ENCODE measurements around the gene MMP17.

Gene MMP17

DNA sequence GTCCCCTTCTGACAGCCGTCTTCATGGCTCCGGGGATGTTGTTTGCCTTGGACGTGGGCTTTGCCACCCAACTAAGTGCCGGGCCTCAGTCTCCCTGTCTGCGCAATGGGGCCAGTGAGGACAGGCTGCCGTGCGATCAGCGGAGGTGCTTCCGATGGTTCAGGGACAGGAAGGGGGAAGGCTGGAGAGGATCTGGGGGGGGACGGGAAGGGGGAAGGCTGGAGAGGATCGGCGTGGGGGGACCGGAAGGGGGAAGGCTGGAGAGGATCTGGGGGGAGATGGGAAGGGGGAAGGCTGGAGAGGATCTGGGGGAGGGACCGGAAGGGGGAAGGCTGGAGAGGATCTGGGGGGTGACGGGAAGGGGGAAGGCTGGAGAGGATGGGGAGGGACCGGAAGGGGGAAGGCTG, 3.4 kb downstream of the MMP17 start:
- ATAC-seq: no peak
- Mint-ChIP-seq H3K27me3 (peaks cover 30% of the 10 kb centered on the region), H3K36me3 (ENCODE audit: low read depth) (no peaks in the 10 kb centered on the region), H3K4me3 (no peak overlapping the region), H3K4me1 (peaks cover 14% of the 10 kb centered on the region), H3K9me3 (no peaks in the 10 kb centered on the region), H3K27ac (no peak overlapping the region)
- DNase-seq: no peak

DNA sequence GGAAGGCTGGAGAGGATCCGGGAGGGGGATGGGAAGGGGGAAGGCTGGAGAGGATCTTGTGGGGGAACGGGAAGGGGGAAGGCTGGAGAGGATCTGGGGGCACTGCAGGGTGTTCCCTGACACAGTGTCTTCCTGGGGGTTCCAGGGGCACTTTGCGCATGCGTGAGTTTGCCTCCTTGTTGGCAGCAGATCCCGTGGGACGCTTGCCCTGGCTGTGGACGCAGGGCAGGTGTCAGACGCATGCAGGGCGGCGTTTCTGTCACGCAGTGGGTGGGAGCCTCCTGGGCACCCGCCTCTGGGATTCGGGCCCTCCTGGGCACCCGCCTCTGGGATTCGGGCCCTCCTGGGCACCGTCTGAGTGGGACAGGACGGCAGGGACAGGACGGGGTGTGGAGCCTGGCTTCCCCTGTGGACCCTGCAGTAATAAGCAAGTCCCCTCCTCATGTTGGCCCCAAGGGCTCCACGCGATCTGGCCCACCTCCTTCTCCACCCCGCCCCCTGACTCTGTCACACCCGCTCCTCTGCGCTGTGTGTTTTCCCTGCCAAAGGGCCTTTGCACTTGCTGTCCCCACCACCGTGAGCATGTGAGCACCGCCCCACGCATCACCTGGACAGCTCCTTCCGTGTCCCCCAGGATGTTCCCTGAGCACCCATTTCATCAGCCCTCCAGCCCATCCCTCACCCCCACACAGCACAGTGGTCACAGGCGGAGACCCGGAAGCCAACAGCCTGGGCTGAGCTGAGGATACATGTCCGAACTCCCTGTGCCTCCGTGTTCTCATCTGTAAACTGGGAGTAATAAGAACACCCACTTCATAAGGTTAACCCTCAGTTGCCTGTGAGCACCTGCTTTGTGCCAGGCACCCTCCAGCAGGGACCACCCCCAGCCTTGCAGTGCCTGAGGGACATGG, 4.4 kb downstream of the MMP17 start:
- DNase-seq: no peak
- Mint-ChIP-seq H3K4me3 (no peak overlapping the region), H3K27me3 (peaks cover 22% of the 10 kb centered on the region), H3K27ac (no peak overlapping the region), H3K4me1 (peaks cover 12% of the 10 kb centered on the region), H3K36me3 (ENCODE audit: low read depth) (no peaks in the 10 kb centered on the region), H3K9me3 (no peaks in the 10 kb centered on the region)
- no peak for ATAC-seq

DNA sequence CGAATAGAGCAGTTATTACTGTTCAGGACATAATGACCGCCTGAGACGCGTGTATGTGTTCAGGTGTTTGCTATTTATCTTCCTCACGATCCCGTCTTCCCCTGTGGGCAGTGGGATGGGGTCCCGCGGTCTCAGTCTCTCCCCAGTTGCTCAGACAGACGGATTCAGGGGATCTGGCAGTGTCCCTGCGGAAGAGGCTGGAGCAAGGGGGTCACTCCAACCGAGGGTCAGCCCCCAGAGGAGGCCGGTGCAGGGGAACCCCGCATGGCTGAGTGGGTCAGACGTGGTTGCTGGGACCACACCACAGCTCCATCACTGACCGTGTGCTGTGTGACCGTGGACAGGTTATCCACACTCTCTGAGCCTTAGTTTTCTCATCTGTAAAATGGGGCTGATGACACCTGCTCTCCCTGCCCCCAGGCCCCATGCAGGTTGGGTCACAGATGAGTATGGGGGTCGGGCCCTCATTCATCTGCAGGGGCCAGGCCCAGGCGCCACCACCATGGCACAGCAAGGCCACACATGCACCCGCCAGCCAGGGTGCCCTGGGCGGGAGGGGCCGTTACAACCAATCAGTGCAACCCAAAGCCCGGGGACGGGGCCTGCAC, 5.2 kb downstream of the MMP17 start:
- H3K27ac Mint-ChIP-seq: no peak overlapping the region
- peaks cover 20% of the 10 kb centered on the region for H3K27me3 Mint-ChIP-seq
- H3K9me3 Mint-ChIP-seq: no peaks in the 10 kb centered on the region
- H3K4me1 Mint-ChIP-seq: peaks cover 12% of the 10 kb centered on the region
- no peak overlapping the region for H3K4me3 Mint-ChIP-seq
- no peak for ATAC-seq
- no peaks in the 10 kb centered on the region for H3K36me3 Mint-ChIP-seq (ENCODE audit: low read depth)
- DNase-seq: no peak

DNA sequence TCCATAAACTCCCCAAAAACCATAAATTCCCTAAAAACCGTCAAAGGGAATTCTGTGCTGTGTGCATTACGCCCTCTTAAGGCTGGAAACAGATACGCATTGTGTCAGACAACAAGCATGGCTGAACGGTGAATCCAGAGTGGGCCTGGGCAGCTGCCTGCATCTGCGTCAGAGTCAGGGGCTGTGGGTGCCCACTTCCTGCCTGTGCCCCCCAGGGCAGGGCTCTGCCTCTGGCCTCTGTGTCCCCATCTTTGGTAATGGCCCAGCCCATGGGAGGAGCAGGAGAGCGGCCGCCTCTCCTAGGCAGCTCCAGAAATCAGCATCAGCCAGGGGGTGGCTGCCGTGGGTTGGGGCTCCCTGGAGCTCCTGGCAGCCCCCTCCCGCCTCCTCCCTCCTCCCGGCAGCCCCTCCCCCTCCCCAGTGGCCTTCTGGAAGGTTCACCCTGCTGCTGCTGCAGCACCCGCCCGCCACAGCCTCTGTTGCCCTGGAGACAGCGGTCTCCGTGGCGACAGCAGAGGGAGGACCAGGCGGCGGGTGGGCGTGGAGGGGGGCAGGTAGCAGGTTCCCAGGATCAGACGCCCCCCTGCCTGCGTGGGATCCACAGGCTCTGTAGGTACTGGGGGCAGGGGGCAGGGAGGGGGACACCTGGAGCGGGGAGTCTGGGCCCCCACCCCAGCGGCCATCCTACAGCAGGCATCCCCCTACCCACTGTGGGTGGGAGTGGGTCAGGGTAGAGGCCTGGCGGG, 5.9 kb downstream of the MMP17 start:
- Mint-ChIP-seq H3K4me1 (peaks cover 12% of the 10 kb centered on the region), H3K36me3 (ENCODE audit: low read depth) (no peaks in the 10 kb centered on the region), H3K4me3 (no peak overlapping the region), H3K27me3 (peaks cover 20% of the 10 kb centered on the region), H3K27ac (no peak overlapping the region), H3K9me3 (no peaks in the 10 kb centered on the region)
- no peak for ATAC-seq
- no peak for DNase-seq

DNA sequence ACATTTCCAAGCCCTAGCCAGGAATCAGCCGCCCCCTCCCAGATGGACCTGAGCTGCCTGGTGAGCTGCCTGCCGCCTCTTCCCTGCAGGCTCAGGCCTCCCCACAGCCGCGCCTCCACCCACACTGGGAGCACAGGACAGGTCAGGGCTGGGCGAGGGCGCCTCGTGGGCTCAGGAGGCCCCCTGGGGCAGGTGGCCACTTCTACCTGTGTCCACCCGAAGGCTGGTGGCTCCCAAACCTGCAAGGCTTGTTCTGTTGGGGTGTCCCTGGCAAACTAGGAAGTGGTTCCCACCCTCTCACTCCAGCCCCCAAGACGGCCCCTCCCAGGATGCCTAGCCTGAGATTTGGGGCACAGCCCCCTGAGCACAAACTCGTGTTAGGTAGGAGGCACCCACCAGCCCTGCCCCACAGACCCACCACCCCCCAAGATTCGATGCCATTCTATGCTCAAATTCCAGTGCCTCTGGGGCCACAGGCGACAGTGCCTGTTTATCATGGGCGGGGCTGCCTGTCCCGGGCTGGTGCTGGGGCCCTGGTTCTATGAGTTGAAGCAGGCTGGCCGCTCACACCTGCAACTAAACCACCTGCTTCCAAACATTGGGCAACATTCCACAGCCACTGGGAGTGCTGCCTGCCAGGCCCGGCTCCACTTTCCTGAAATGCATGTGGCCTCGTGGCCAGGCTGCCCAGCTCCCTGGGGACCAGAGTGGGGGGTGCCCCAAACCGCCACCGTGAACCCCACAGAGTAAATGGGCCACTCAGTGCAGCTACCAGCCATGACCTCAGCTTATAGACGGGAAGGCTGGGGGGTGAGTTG, 6.8 kb downstream of the MMP17 start:
- H3K27ac Mint-ChIP-seq: no peak overlapping the region
- H3K4me1 Mint-ChIP-seq: peaks cover 8% of the 10 kb centered on the region
- DNase-seq (no peak), ATAC-seq (no peak)
- H3K27me3 Mint-ChIP-seq: peaks cover 11% of the 10 kb centered on the region
- H3K4me3 Mint-ChIP-seq: no peak overlapping the region
- no peaks in the 10 kb centered on the region for H3K9me3 Mint-ChIP-seq
- H3K36me3 Mint-ChIP-seq (ENCODE audit: low read depth): no peaks in the 10 kb centered on the region

DNA sequence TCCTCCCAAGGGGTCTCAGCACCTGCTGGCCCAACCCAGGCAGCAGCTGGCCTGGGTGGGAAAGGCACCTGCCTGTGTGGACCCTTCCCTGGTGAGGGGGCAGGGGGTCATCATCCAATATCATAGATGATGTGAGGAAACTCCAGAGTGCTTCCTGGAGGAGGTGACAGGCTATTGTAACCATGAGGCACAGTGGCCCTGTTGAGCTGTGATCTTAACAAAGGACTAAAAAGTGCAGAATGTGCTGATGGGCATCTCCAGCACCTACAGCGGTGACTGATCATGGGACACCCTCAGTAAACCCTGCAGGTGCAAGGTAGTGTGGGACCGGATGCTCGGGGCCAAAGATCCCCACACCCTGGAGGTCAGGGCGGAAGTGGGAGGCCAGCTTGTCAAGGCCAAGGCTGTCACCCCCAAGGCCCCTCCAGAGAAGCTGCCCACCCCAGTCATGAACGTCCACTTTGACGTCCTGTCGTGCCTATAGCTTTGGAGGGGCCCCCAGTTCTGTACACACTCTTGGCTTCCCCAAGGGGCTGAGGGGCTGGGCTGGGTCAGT, 7.5 kb downstream of the MMP17 start:
- no peak overlapping the region for H3K27ac Mint-ChIP-seq
- ATAC-seq (no peak), DNase-seq (no peak)
- no peaks in the 10 kb centered on the region for H3K36me3 Mint-ChIP-seq (ENCODE audit: low read depth)
- H3K27me3 Mint-ChIP-seq: peaks cover 11% of the 10 kb centered on the region
- H3K4me3 Mint-ChIP-seq: no peak overlapping the region
- peaks cover 7% of the 10 kb centered on the region for H3K4me1 Mint-ChIP-seq
- no peaks in the 10 kb centered on the region for H3K9me3 Mint-ChIP-seq

DNA sequence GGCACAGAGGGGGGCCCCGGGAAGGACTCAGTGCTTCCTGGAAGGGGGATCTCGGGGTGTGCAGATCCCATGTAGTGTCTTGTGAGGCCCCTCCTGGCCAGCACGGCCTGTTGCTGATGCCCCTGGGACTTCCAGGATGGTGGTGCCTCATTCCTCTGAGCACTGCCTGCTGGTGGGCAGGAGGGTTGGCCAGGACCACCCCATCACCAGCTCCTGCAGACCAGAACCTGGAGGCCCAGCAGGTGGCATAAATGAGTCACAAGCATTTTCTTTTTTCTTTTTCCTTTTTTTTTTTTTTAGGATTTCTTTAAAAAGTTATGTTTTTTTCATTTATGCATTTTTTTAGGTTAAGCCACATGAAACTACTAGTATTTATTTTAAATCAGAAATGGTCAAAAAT, 8.0 kb downstream of the MMP17 start:
- Mint-ChIP-seq H3K36me3 (ENCODE audit: low read depth) (no peaks in the 10 kb centered on the region), H3K27ac (no peak overlapping the region), H3K4me3 (no peak overlapping the region), H3K4me1 (peaks cover 2% of the 10 kb centered on the region), H3K9me3 (no peaks in the 10 kb centered on the region), H3K27me3 (peaks cover 9% of the 10 kb centered on the region)
- no peak for ATAC-seq
- DNase-seq: no peak

DNA sequence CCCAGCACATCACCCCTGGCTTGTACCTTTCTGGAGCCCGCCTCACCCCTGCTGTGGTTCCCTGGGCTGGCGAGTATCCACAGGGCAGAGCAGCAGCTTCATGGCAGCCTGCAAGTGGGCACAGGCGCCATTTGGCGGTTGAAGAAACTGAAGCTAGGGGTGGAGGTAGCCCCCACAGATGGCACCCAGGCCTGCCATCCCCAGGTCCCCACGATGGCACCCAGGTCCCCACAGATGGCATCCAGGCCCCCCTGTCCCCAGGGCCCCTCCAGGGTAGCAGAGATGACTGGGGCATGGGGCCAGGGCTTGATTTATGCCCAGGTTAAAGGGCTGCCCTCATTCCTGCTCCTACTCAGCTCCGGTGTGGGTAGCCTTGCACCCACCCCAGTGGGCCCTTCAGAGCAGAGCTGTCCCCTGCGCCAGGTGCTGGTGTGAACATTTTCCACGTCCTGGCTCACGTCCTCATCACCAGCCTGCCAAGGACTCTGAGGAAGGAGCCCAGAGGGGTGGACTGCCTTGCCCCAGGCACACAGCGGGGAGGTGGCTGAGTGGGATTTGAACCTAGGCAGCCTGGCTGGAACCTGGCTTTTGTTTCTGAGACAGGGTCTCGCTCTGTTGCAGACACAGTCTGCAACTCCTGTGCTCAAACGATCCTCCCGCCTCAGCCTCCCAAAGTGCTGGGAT, 8.7 kb downstream of the MMP17 start:
- no peaks in the 10 kb centered on the region for H3K4me1 Mint-ChIP-seq
- ATAC-seq (no peak), DNase-seq (no peak)
- no peak overlapping the region for H3K27ac Mint-ChIP-seq
- H3K27me3 Mint-ChIP-seq: peaks cover 6% of the 10 kb centered on the region
- no peaks in the 10 kb centered on the region for H3K36me3 Mint-ChIP-seq (ENCODE audit: low read depth)
- H3K4me3 Mint-ChIP-seq: no peak overlapping the region
- H3K9me3 Mint-ChIP-seq: no peaks in the 10 kb centered on the region

DNA sequence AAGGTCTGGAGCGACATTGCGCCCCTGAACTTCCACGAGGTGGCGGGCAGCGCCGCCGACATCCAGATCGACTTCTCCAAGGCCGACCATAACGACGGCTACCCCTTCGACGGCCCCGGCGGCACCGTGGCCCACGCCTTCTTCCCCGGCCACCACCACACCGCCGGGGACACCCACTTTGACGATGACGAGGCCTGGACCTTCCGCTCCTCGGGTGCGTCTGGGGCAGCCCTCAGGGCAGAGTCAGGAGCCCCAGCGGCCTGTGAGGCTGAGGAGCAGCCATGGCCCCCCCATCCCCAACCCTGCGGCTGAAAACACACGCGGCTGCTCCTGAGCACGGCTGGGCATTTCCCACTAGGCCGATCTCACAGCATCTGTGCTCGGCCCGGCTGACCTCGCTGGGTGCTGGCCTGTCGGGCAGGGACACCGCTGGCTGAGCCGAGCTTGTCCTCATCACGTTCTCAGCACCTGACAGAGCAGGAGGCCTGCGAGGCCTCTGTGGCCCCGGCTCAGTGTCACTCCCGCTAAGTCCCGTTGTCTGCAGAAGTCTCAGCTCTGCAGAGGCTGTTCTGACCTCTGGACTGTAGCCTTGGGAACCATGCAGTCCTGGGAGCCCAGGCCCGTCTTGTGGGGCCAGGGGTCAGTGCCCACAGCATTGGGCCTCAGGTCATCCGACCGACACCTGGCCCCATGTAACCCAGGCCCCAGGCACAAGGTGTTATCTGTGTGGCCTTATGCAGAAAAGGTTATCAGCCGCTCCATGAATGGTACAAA, 12.6 kb downstream of the MMP17 start:
- H3K36me3 Mint-ChIP-seq (ENCODE audit: low read depth): no peaks in the 10 kb centered on the region
- H3K9me3 Mint-ChIP-seq: no peaks in the 10 kb centered on the region
- no peak for DNase-seq
- no peaks in the 10 kb centered on the region for H3K4me1 Mint-ChIP-seq
- no peaks in the 10 kb centered on the region for H3K27me3 Mint-ChIP-seq
- H3K4me3 Mint-ChIP-seq: no peak overlapping the region
- no peak overlapping the region for H3K27ac Mint-ChIP-seq
- no peak for ATAC-seq

DNA sequence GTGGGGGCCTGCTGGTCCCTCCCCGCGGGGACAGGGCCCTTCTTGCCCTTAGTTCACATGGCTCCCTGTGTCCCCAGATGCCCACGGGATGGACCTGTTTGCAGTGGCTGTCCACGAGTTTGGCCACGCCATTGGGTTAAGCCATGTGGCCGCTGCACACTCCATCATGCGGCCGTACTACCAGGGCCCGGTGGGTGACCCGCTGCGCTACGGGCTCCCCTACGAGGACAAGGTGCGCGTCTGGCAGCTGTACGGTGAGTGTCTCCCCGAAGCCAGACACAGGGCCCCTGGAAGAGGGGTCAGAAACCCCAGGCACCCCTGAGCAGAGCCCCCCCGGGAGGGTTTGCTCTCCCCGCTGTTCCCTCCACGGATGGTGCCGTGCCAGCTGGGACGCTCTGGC, 13.4 kb downstream of the MMP17 start:
- DNase-seq (no peak), ATAC-seq (no peak)
- Mint-ChIP-seq H3K4me1 (no peaks in the 10 kb centered on the region), H3K27me3 (no peaks in the 10 kb centered on the region), H3K27ac (no peak overlapping the region), H3K4me3 (no peak overlapping the region), H3K9me3 (no peaks in the 10 kb centered on the region), H3K36me3 (ENCODE audit: low read depth) (no peaks in the 10 kb centered on the region)

DNA sequence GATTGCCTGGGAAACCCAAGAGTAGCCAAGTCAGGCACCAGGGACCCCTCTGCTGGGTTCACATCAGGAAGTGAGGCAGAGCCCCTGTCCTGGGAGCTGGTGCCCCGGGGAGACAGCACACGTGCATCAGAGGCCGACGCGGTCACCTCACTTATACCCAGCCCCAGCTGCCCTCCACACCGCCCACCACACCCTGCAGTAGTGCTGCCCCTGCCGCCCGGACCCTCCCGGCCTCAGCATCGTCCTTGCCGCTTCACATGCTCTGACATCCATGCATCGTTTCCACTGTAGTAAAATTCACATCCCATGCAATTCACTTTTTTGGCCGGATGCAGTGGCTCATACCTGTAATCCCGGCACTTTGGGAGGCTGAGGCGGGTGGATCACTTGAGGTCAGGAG, 14.0 kb downstream of the MMP17 start:
- Mint-ChIP-seq H3K4me3 (no peak overlapping the region), H3K4me1 (no peaks in the 10 kb centered on the region), H3K9me3 (no peaks in the 10 kb centered on the region), H3K27ac (no peak overlapping the region), H3K36me3 (ENCODE audit: low read depth) (no peaks in the 10 kb centered on the region), H3K27me3 (no peaks in the 10 kb centered on the region)
- no peak for ATAC-seq
- DNase-seq: no peak

DNA sequence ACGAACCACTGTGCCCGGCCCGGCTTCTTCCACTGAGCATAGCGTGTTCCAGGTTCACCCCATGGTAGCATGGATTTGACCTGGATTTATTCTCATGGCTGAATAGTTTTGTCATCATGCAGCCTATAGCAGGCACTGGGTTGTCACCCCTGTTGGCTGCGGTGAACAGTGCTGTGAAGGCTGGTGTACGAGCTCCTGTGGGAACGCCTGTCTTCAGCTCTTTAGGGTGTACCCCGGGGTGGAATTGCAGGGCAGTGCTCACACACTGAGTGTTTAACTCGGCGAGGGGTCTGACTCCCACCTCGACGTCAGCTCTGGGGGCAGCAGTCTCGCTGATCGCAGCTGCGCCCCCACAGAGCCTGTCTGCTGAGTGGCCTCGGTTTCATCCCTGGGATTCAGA, 15.3 kb downstream of the MMP17 start:
- no peak for ATAC-seq
- Mint-ChIP-seq H3K36me3 (ENCODE audit: low read depth) (no peaks in the 10 kb centered on the region), H3K27ac (no peak overlapping the region), H3K27me3 (no peaks in the 10 kb centered on the region), H3K4me3 (no peak overlapping the region), H3K4me1 (no peaks in the 10 kb centered on the region), H3K9me3 (no peaks in the 10 kb centered on the region)
- no peak for DNase-seq

DNA sequence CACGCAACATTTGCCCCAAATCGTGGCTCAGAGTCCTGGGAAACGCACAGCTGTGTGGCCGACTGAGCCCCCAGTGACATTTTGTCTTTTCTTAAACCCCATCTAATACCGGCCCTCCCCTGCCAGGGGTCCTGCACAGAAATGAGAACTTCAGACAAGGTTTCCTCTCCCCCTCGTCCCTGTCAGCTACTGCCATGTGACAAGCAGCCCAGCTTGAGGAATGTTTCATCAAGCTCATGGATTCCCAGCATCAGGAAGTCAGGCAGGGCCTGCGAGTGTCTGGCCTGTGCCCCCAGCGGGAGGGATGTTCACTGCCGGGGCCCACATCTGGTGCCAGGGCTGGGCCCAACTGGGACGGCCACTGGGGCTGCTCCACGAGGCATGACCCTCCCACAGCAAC, 15.9 kb downstream of the MMP17 start:
- no peak overlapping the region for H3K4me3 Mint-ChIP-seq
- H3K36me3 Mint-ChIP-seq (ENCODE audit: low read depth): no peaks in the 10 kb centered on the region
- ATAC-seq (peak; percentile 20), DNase-seq (no peak)
- no peaks in the 10 kb centered on the region for H3K27me3 Mint-ChIP-seq
- H3K27ac Mint-ChIP-seq: no peak overlapping the region
- H3K4me1 Mint-ChIP-seq: no peaks in the 10 kb centered on the region
- no peaks in the 10 kb centered on the region for H3K9me3 Mint-ChIP-seq
